Activated naive CD8-positive, alpha-beta T cell treated with anti-CD3 and anti-CD28 coated beads for 36 hours (primary cell): ENCODE data around the gene SPECC1. TPM values are rescaled to one million over a fixed set of nuclear protein-coding genes. Genes with fewer than 3 reads are reported as not detected.
A peak's percentile ranks its signal among the peaks of the same experiment; 100 is the strongest.
"Not testable (repeated sequence)": the region's sequence is repeated elsewhere in the genome, so short reads cannot be mapped to it uniquely, and the experiment has no call there.

Source experiments
- DNase-seq: peaks from one replicate; pipeline ENCODE4 v3.0.0; 2021
- H3K27ac Mint-ChIP-seq: one replicate; pipeline ENCODE4 v1.8.0; 2022; ENCODE audit warnings: mild to moderate bottlenecking, moderate library complexity, mixed read lengths
- H3K27me3 Mint-ChIP-seq: one replicate; pipeline ENCODE4 v1.8.0; 2022; ENCODE audit warnings: mild to moderate bottlenecking, mixed read lengths
- H3K36me3 Mint-ChIP-seq: one replicate; pipeline ENCODE4 v1.8.0; 2021; ENCODE audit warnings: mild to moderate bottlenecking, mixed read lengths
- H3K4me1 Mint-ChIP-seq: one replicate; pipeline ENCODE4 v1.8.0; 2021; ENCODE audit warnings: mixed read lengths
- H3K4me3 Mint-ChIP-seq: one replicate; pipeline ENCODE4 v1.8.0; 2022; ENCODE audit warnings: mild to moderate bottlenecking, moderate library complexity, mixed read lengths
- H3K9me3 Mint-ChIP-seq: one replicate; pipeline ENCODE4 v1.8.0; 2022; ENCODE audit warnings: mixed read lengths
- total RNA-seq, 2 experiments: library from RNA; stranded (reverse); gene quantifications; one replicate each; pipeline ENCODE4 v1.2.3, GENCODE V29; 2021

Gene SPECC1
- total RNA-seq, 2 experiments from 2014 or later, result 6.6 to 7.3 TPM

DNA sequence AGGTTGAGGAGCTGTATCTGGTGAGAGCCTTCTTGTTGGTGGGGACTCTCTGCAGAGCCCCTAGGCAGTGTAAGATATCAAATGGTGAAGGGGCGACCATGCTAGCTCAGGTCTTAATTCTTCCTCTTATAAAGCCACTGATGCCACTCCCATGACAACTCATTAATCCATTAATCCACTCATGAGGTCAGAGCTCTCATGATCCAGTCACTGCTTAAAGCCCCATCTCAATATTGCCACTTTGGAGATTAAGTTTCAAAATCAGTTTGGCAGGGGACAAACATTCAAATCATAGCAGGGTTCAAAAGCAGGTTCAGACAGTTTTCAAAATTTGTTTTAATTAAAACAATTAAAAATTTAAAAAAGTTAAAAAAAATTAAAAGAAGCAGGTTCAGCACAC lies 13.1 kb upstream of the SPECC1 start:
- H3K4me3 Mint-ChIP-seq, result no peak overlapping the region
- no peaks in the 10 kb centered on the region for H3K9me3 Mint-ChIP-seq
- no peak for DNase-seq

DNA sequence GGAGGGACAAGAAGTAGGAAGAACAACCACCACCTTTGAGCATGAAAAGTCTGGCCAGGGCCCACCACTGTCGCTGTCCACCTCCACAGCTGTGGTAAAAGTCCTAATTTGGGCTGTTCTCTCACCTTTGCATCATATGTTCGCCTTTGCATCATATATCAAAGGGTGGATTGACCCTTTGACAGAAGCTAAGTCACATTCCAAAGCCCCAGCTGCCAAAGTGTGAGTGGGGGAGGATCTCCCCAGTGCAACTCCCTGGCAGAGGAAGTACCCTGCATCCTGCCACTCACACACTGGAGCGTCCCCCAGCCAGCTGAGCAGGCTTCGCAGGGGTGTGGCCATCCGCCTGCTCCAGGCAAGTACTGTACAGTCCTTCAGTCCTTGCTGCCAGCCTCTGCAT lies 12.7 kb upstream of the SPECC1 start:
- Mint-ChIP-seq H3K4me3 (no peak overlapping the region), H3K27ac (no peak overlapping the region), H3K27me3 (peaks cover 22% of the 10 kb centered on the region), H3K36me3 (no peaks in the 10 kb centered on the region), H3K9me3 (no peaks in the 10 kb centered on the region), H3K4me1 (no peaks in the 10 kb centered on the region)
- DNase-seq, result no peak

More for the DNA sequence above, 13.1 kb upstream of the SPECC1 start:
- H3K4me1 Mint-ChIP-seq, result no peaks in the 10 kb centered on the region
- H3K36me3 Mint-ChIP-seq, result no peaks in the 10 kb centered on the region
- H3K27ac Mint-ChIP-seq, result no peak overlapping the region
- H3K27me3 Mint-ChIP-seq, result peaks cover 25% of the 10 kb centered on the region

DNA sequence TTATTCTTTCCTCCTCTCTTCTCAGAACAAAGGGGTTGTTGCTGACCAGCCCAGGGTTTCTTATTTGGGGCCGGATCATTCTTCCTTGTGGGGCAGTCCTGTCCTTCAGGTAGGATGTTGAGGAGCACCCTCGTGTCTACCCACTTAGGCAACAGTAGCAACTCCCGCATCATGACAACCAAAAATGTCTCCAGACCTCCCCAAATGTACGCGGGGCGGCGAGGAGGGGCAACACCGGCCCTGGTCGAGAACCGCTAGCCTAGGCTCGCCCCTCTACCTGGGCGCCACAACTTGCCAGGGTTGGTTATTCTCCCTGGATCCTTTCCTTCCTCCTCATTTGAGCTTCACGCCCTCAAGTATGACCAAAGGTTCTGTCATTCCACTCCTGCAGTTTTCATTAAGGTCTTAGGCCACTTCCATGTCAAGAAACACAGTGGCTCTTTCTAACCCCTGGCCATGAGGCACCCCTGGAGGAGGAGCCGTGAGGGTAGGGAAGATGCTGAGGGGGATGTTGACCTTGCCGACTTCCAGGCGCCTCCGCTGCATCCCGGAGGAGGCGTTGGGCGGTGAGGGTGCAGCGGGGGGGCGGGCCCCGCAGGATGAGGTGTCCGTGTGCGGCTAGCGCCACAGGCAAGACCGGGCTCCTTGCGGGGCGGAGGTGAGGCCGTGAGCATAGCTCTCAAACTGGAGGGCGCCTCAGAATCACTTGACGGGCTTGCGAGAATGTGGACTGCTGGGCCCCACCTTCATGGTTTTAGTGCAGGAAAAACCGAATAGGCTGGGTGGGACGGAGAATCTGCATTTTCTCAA lies 712 bp upstream of the SPECC1 start:
- peak; percentile 28 for DNase-seq
- Mint-ChIP-seq H3K27me3 (peaks cover 65% of the 10 kb centered on the region), H3K27ac (no peak overlapping the region), H3K9me3 (no peaks in the 10 kb centered on the region), H3K4me1 (peaks cover 7% of the 10 kb centered on the region), H3K36me3 (no peaks in the 10 kb centered on the region), H3K4me3 (peak overlapping the region; percentile 84)

DNA sequence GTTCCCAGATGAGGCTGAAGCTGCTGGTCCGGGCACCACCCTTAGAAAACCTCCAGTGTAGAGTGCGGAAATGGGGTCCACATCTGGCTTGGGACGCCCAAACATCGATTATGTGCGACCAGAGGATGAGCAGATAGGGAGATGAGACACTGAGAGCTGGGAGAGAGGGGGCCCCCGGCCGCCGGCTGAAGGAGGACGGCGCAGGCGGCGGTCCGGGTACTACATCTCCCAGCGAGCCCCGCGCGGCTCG lies 182 bp upstream of the SPECC1 start:
- Mint-ChIP-seq H3K9me3 (no peaks in the 10 kb centered on the region), H3K27ac (no peak overlapping the region), H3K4me1 (peaks cover 7% of the 10 kb centered on the region), H3K27me3 (peaks cover 71% of the 10 kb centered on the region), H3K4me3 (peak overlapping the region; percentile 84), H3K36me3 (no peaks in the 10 kb centered on the region)
- DNase-seq, result no peak

DNA sequence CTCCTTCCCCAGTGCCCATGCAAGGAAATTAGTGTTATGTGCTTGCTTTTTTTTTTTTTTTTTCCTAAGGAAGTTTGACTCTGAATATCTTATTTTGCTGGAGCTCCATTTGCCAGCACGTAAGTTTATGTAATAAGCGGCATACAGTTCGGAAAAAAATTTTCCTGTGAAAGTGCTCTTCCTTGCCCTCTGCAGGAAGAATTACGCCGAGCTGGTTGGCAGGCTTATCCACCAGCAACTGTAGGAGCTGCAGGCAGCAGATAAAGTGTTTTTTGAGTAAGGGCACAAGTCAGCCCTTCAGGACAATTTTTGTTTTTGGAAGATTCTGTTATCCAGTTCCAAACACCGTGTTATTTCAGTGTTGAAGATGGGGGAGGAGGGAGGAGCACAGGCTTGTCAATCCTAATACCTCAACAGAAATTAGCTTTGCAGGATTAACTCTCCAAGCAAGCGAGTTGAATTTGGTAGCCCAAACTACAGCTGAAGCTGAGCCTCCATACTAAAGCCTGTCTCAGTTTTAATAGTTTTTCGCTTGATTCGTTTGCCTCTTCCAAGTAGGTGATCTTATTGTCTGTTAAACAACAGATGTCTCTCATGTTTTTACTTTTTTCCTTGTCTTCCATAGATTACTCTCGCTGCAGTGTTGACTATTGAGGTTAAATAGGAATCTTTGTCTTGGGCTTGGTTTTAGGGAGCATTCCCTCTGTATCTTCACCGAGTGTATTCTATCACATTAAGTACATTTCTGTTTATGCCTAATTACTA lies 1.1 kb downstream of the SPECC1 start:
- Mint-ChIP-seq H3K27ac (no peak overlapping the region), H3K9me3 (no peaks in the 10 kb centered on the region), H3K36me3 (no peaks in the 10 kb centered on the region), H3K27me3 (peaks cover 78% of the 10 kb centered on the region), H3K4me1 (peaks cover 7% of the 10 kb centered on the region), H3K4me3 (peak overlapping the region; percentile 76)
- no peak for DNase-seq

DNA sequence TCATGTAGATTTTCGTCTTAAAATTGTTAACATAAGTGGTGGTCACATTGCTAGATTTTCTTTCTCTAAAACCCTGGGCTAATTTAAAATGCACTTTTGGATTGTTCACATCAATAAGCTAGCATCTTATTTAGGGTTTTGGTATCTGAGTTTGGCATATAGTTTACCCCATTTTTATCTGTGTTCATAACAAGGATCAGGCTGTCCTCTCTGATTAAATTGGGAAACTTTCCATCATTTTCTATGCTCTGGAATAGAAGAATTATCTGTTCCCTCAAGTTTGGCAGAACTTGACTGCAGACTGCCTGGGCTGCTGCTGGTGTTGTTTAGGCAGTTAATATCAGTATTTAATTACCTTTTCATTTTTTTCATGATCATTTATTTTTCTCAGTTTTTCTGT lies 1.8 kb downstream of the SPECC1 start:
- H3K4me3 Mint-ChIP-seq, result no peak overlapping the region
- no peaks in the 10 kb centered on the region for H3K36me3 Mint-ChIP-seq

DNA sequence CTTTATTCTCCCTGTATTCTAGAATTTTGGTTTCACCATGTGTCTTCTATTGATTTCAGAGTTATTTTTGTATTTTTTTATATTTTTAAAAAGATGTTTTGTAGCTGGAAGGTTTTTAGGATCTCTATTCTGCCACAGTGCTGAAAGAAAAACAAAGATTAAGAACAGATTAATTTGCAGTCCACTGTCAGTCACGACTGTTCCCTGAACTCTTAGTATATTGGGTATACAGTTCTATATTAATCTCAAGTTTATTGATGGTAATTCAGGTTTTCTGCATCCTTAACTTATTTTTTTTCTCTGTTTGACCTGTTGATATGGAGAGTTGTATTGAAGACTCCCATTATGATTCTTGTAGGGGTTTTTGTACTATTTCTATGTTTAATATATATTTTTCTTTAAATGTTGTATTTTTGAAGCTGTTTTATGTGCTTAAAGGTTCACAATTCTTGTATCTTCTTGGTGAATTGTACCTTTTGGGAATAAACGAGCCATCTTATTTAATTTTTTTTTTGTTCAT lies 2.9 kb downstream of the SPECC1 start:
- no peak overlapping the region for H3K4me3 Mint-ChIP-seq
- H3K9me3 Mint-ChIP-seq, result no peaks in the 10 kb centered on the region
- DNase-seq, result no peak
- H3K27me3 Mint-ChIP-seq, result peaks cover 74% of the 10 kb centered on the region
- H3K27ac Mint-ChIP-seq, result no peak overlapping the region
- H3K36me3 Mint-ChIP-seq, result no peaks in the 10 kb centered on the region
- peaks cover 7% of the 10 kb centered on the region for H3K4me1 Mint-ChIP-seq

More for the DNA sequence above, 1.8 kb downstream of the SPECC1 start:
- Mint-ChIP-seq H3K27ac (no peak overlapping the region), H3K27me3 (peaks cover 77% of the 10 kb centered on the region), H3K9me3 (no peaks in the 10 kb centered on the region), H3K4me1 (peaks cover 7% of the 10 kb centered on the region)
- DNase-seq, result no peak

DNA sequence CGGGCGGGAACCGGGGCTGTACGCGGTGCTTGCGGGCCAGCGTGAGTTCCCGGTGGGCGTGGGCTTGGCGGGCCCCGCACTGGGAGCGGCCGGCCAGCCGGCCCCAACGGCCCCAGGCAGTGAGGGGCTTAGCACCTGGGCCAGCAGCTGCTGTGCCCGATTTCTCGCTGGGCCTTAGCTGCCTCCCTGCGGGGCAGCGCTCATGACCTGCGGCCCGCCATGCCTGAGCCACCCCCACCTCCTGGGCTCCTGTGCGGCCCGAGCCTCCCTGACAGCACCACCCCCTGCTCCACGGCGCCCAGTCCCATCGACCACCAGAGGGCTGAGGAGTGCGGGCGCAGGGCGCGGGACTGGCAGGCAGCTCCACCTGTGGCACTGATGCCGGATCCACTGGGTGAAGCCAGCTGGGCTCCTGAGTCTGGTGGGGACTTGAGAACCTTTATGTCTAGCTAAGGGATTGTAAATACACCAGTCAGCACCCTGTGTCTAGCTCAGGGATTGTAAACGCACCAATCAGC lies 7.4 kb downstream of the SPECC1 start:
- DNase-seq, H3K36me3 Mint-ChIP-seq, H3K4me3 Mint-ChIP-seq, H3K9me3 Mint-ChIP-seq, H3K4me1 Mint-ChIP-seq, H3K27ac Mint-ChIP-seq: not testable (repeated sequence)
- H3K27me3 Mint-ChIP-seq, result peaks cover 54% of the 10 kb centered on the region

DNA sequence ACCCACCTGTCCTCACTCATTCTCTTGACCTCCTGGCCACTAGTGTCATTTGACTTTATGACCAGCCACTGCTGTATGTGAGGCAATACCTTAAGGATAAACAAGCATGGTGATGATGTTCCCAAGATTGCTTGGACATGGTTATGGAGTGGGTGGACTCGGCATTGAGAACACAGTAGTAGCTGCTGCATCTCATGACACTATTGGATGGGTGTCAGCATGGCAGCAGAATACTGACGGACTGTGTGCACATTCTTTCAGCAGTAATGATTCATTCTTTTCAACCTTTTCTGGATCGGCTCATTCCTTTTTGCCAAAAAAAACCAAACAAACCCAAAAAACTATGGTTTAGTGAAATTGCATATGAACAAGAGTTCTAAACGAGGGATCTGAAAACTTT lies 13.5 kb downstream of the SPECC1 start:
- Mint-ChIP-seq H3K4me1 (no peaks in the 10 kb centered on the region), H3K36me3 (no peaks in the 10 kb centered on the region), H3K4me3 (no peak overlapping the region), H3K27me3 (peaks cover 6% of the 10 kb centered on the region), H3K9me3 (no peaks in the 10 kb centered on the region), H3K27ac (no peak overlapping the region)
- no peak for DNase-seq

DNA sequence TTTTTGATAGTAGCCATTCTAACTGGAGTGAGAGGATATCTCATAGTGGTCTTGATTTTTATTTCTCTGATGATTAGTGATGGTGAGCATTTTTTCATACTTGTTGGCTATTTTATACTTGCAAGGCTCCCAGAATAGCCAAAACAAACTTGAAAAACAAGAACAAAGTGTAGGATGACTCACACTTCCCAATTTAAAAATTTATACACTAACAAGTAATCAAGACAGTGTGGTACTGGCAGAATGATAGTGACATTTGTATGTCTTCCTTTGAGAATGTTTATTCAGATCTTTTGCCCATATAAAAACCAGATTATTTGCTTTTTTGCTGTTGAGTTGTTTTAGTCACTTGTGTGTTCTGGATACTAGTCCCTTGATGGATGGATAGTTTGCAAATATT lies 17.8 kb downstream of the SPECC1 start:
- no peaks in the 10 kb centered on the region for H3K4me1 Mint-ChIP-seq
- H3K27me3 Mint-ChIP-seq, result peaks cover 5% of the 10 kb centered on the region
- no peak overlapping the region for H3K27ac Mint-ChIP-seq
- DNase-seq, result no peak
- no peaks in the 10 kb centered on the region for H3K9me3 Mint-ChIP-seq
- no peak overlapping the region for H3K4me3 Mint-ChIP-seq
- H3K36me3 Mint-ChIP-seq, result no peaks in the 10 kb centered on the region

DNA sequence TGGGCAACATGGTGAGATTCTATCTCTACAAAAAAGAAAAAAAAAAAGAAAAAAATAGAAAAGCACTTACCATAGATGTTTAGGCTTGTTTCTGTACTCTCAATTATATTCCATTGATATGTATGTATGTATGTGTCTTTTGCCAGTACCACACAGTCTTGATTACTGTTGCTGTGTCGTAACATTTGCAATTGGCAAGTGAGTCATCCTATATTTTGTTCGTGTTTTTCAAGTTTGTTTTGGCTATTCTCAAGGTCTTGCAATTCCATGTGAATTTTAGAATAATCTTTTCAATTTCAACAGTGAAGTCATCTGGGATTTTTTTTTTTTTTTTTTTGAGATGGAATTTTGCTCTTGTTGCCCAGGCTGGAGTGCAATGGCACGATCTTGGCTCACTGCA lies 19.3 kb downstream of the SPECC1 start:
- no peak for DNase-seq
- H3K36me3 Mint-ChIP-seq, result no peaks in the 10 kb centered on the region
- no peak overlapping the region for H3K4me3 Mint-ChIP-seq
- H3K27ac Mint-ChIP-seq, result no peak overlapping the region
- H3K9me3 Mint-ChIP-seq, result no peaks in the 10 kb centered on the region
- peaks cover 2% of the 10 kb centered on the region for H3K4me1 Mint-ChIP-seq
- H3K27me3 Mint-ChIP-seq, result peaks cover 5% of the 10 kb centered on the region

DNA sequence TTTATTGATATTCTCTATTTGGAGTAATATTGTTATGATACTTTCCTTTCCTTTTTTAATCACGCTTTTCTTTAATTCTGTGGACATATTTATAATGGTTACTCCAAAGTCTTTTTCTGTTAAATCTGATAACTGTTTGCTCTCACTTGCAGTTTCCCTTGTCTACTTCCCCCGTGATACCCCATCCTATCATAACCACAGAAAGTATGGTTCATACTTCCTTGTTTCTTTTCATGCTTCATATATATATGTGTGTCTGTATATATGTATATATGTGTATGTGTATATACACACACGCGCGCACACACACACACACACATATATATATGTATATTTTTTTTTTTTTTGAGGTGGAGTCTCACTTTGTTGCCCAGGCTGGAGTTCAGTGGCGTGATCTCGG lies 23.5 kb downstream of the SPECC1 start:
- no peak for DNase-seq
- H3K36me3 Mint-ChIP-seq, result no peaks in the 10 kb centered on the region
- no peak overlapping the region for H3K4me3 Mint-ChIP-seq
- no peak overlapping the region for H3K27ac Mint-ChIP-seq
- H3K4me1 Mint-ChIP-seq, result peaks cover 2% of the 10 kb centered on the region
- peaks cover 5% of the 10 kb centered on the region for H3K27me3 Mint-ChIP-seq
- no peaks in the 10 kb centered on the region for H3K9me3 Mint-ChIP-seq

DNA sequence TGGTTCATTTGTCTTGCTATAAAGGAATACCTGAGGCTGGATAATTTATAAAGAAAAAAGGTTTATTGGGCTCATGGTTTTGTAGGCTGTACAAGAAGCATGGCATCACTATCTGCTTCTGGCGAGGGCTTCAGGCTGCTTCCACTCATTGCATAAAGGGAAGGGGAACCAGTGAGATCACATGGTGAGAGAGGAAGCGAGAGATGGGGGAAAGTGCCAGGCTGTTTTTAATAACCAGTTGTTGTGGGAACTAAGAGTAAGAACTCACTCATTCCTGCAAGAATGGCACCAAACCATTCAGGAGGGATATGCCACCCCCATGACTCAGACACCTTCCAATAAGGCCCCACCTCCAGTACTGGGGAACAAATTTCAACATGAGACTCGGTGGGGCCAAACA lies 24.3 kb downstream of the SPECC1 start:
- H3K9me3 Mint-ChIP-seq, result no peaks in the 10 kb centered on the region
- no peak overlapping the region for H3K27ac Mint-ChIP-seq
- H3K4me3 Mint-ChIP-seq, result no peak overlapping the region
- H3K36me3 Mint-ChIP-seq, result no peaks in the 10 kb centered on the region
- peaks cover 5% of the 10 kb centered on the region for H3K27me3 Mint-ChIP-seq
- no peak for DNase-seq
- peaks cover 2% of the 10 kb centered on the region for H3K4me1 Mint-ChIP-seq

DNA sequence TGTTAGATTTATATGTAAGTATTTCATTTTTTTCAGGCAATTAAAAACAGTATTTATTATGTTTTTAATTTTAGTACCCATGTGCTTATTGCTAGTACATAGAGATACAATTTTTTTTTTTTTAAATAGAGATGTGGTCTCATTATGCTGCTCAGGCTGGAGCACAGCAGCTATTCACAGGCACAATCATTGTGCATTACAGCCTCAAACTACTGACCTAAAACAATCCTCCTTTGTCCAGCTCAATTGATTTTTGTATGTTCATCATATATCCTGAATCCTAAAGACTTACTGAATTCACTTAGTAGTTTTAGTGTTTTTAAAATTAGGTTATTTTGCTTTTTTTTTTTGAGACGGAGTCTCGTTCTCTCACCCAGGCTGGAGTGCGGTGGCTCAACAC lies 26.3 kb downstream of the SPECC1 start:
- H3K9me3 Mint-ChIP-seq, result no peaks in the 10 kb centered on the region
- no peak overlapping the region for H3K27ac Mint-ChIP-seq
- peaks cover 2% of the 10 kb centered on the region for H3K4me1 Mint-ChIP-seq
- no peak overlapping the region for H3K4me3 Mint-ChIP-seq
- H3K36me3 Mint-ChIP-seq, result no peaks in the 10 kb centered on the region
- H3K27me3 Mint-ChIP-seq, result no peaks in the 10 kb centered on the region
- no peak for DNase-seq

DNA sequence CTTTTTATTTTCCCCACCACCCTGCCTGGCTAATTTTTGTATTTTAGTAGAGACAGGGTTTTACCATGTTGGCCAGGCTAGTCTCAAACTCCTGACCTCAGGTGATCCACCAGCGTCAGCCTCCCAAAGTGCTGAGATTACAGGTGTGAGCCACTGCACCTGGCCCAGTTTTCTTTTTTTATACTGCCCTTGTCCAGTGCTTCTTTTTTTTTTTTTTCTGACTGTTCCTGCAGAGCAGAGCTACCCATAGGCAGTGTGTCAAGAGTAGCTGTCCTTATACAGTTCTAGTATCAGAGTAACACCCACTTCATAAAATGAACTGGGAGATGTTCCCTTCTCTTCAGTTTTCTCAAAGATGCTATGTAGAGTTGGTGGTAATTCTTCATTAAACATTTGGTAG lies 28.1 kb downstream of the SPECC1 start:
- not testable (repeated sequence) for H3K4me1 Mint-ChIP-seq, H3K27ac Mint-ChIP-seq, H3K27me3 Mint-ChIP-seq, DNase-seq, H3K36me3 Mint-ChIP-seq, H3K9me3 Mint-ChIP-seq, H3K4me3 Mint-ChIP-seq

DNA sequence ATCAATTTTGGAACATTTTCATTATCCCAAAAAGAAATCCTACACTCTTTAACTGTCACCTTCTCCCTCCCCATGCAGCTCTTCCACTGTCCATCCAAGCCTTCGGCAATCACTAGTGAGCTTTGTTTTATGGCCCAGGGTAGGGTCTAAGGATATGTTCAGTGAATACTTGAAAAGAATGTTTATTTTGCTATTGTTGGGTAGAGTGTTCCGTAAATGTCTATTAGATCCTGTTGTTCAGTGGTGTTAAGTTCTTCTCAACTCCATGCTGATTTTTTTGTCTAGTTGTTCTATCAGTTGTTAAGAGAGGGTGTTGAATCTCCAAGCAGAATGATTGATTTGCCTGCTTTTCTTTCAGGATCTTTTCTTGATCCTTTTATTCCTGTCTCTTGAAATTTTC lies 29.9 kb downstream of the SPECC1 start:
- Mint-ChIP-seq H3K9me3 (no peaks in the 10 kb centered on the region), H3K4me1 (peaks cover 8% of the 10 kb centered on the region), H3K27ac (no peak overlapping the region), H3K36me3 (no peaks in the 10 kb centered on the region), H3K4me3 (no peak overlapping the region), H3K27me3 (no peaks in the 10 kb centered on the region)
- no peak for DNase-seq
